ENCODE data around the gene DIP2C.

- no peak for TF ChIP-seq POLR2A (IDR thresholded peaks at IDR 0.05)
- TF ChIP-seq, protein P1, sequence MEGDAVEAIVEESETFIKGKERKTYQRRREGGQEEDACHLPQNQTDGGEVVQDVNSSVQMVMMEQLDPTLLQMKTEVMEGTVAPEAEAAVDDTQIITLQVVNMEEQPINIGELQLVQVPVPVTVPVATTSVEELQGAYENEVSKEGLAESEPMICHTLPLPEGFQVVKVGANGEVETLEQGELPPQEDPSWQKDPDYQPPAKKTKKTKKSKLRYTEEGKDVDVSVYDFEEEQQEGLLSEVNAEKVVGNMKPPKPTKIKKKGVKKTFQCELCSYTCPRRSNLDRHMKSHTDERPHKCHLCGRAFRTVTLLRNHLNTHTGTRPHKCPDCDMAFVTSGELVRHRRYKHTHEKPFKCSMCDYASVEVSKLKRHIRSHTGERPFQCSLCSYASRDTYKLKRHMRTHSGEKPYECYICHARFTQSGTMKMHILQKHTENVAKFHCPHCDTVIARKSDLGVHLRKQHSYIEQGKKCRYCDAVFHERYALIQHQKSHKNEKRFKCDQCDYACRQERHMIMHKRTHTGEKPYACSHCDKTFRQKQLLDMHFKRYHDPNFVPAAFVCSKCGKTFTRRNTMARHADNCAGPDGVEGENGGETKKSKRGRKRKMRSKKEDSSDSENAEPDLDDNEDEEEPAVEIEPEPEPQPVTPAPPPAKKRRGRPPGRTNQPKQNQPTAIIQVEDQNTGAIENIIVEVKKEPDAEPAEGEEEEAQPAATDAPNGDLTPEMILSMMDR (IDR thresholded peaks at IDR 0.05) = no peak
- TF ChIP-seq EP300 (IDR thresholded peaks at IDR 0.05; ENCODE audit: low read depth) = no peak
- no peak for TF ChIP-seq POLR2AphosphoS5 (IDR thresholded peaks at IDR 0.05)
Observed at GRCh38 chr10:595473-595872, 94.0 kb downstream of the DIP2C start.

All from transverse colon (tissue), 4 donors.